HG02973 (cell line): Measurements from ENCODE around the gene VASN.

Source experiments
- ATAC-seq: cut with Tn5 transposase; IDR thresholded peaks from one replicate; pipeline ENCODE4 v1.9.1; 2021; ENCODE audit warnings: moderate library complexity; ENCODE audit not compliant: unreplicated experiment

VASN gene

GRCh38 chr16:4419402-4419959, 47.8 kb downstream of the VASN start:
- ATAC-seq = no peak

GRCh38 chr16:4420505-4421105, 49.0 kb downstream of the VASN start:
- ATAC-seq = no peak

GRCh38 chr16:4425378-4426020, 53.9 kb downstream of the VASN start, which contains the start of gene DNAJA3:
TSS of gene DNAJA3 (plus strand) at chr16:4425868. CDS start at chr16:4425882, 14 bp downstream.
- ATAC-seq = peak; percentile 78

- peak; percentile 28 for ATAC-seq
These were observed 54.5 kb downstream of the VASN start for GRCh38 chr16:4426021-4426684.

- ATAC-seq = no peak
These were observed 55.2 kb downstream of the VASN start for GRCh38 chr16:4426722-4427372.

GRCh38 chr16:4428500-4428899, 56.9 kb downstream of the VASN start:
- no peak for ATAC-seq

- ATAC-seq = no peak
These were observed 59.4 kb downstream of the VASN start for GRCh38 chr16:4431023-4431422.
